H1 (cell line): ENCODE results near the gene ELOVL5. TPM values are rescaled to one million over a fixed set of nuclear protein-coding genes. Genes with fewer than 3 reads are reported as not detected.

ENCODE experiments used
- CTCF ChIA-PET: fragments of 300-600 bp; sonication (Branson Sonifier 250); formaldehyde crosslinking; loops from one replicate; lab custom pipeline; 2021; ENCODE audit not compliant: partially characterized antibody; lab: Charles Lee
- POLR2A ChIA-PET: fragments of 300-600 bp; sonication (Branson Sonifier 250); formaldehyde crosslinking; loops from one replicate; lab custom pipeline; 2021; ENCODE audit warnings: inconsistent platforms; ENCODE audit not compliant: partially characterized antibody; lab: Charles Lee
- DNase-seq, 2 experiments: peaks; one replicate each; pipeline versions ENCODE4 v3.0.0 to v3.0.0-alpha.2; 2010 to 2022; ENCODE audit warnings: low spot score in 2 of 2, low read depth in 1 of 2, mixed read lengths in 1 of 2
- FAIRE-seq: peaks from 2 replicates; lab custom pipeline; 2011; peaks lifted over from hg19 to GRCh38; lab: Jason Lieb, UNC
- H2AFZ ChIP-seq: 2 replicates; pipeline ENCODE4 v1.8.1; 2012; ENCODE audit warnings: low read length, inconsistent platforms
- H2AK5ac ChIP-seq: 2 replicates; pipeline ENCODE4 v1.6.1; 2013; ENCODE audit warnings: low read depth, low read length
- H2BK120ac ChIP-seq: replicated peaks from 2 replicates; pipeline ENCODE3; 2013; ENCODE audit warnings: low read depth, low read length, inconsistent platforms
- H2BK12ac ChIP-seq: 2 replicates; pipeline ENCODE4 v1.6.1; 2013; ENCODE audit warnings: low read depth, low read length
- H2BK15ac ChIP-seq: 2 replicates; pipeline ENCODE4 v1.6.1; 2013; ENCODE audit warnings: low read length
- H2BK20ac ChIP-seq: 2 replicates; pipeline ENCODE4 v1.6.1; 2013; ENCODE audit warnings: low read length
- H2BK5ac ChIP-seq: 2 replicates; pipeline ENCODE4 v1.6.1; 2013; ENCODE audit warnings: low read depth, low read length
- H3K14ac ChIP-seq: 2 replicates; pipeline ENCODE4 v1.6.1; 2013; ENCODE audit warnings: inconsistent platforms; ENCODE audit not compliant: insufficient read length
- H3K18ac ChIP-seq: 2 replicates; pipeline ENCODE4 v1.6.1; 2013; ENCODE audit warnings: low read length; ENCODE audit errors: extremely low read depth
- H3K23ac ChIP-seq: 2 replicates; pipeline ENCODE4 v1.6.1; 2013; ENCODE audit warnings: inconsistent platforms; ENCODE audit not compliant: insufficient read length
- H3K23me2 ChIP-seq: 2 replicates; pipeline ENCODE4 v1.6.1; 2013; ENCODE audit warnings: low read depth, low read length
- H3K27ac ChIP-seq: 2 replicates; pipeline ENCODE4 v1.6.1; 2011; ENCODE audit warnings: low read depth, low read length, inconsistent platforms
- H3K27me3 ChIP-seq, 4 experiments: replicated peaks in 1 of 4; 1 replicate in 1 of 4; 2 replicates in 3 of 4; pipeline versions ENCODE4 v1.6.1 to v1.8.1; 2011 to 2013; ENCODE audit warnings: low read length in 3 of 4, mild to moderate bottlenecking in 3 of 4, inconsistent platforms in 2 of 4, mixed read lengths in 2 of 4, moderate library complexity in 1 of 4; ENCODE audit not compliant: control insufficient read depth in 3 of 4, insufficient read depth in 3 of 4; ENCODE audit errors: extremely low read depth in 1 of 4
- H3K36me3 ChIP-seq, 4 experiments: 2 replicates each; pipeline versions ENCODE4 v1.6.1 to v1.8.1; 2011 to 2013; ENCODE audit warnings: mild to moderate bottlenecking in 4 of 4, low read length in 3 of 4, moderate library complexity in 2 of 4, control low read depth in 1 of 4, inconsistent platforms in 1 of 4; ENCODE audit not compliant: insufficient read depth in 4 of 4, control insufficient read depth in 2 of 4
- H3K4ac ChIP-seq: replicated peaks from 2 replicates; pipeline ENCODE3; 2013; ENCODE audit warnings: low read length, low read depth, mixed read lengths, inconsistent platforms; ENCODE audit not compliant: insufficient read length
- H3K4me1 ChIP-seq, 4 experiments: replicated peaks in 1 of 4; 1 replicate in 1 of 4; 2 replicates in 3 of 4; pipeline versions ENCODE4 v1.6.1 to v1.8.1; 2011 to 2013; ENCODE audit warnings: low read length in 3 of 4, inconsistent platforms in 2 of 4, mixed read lengths in 1 of 4; ENCODE audit not compliant: insufficient read depth in 4 of 4, control insufficient read depth in 3 of 4
- H3K4me2 ChIP-seq, 2 experiments: 2 replicates each; pipeline versions ENCODE4 v1.6.1 to v1.8.1; 2011 to 2013; ENCODE audit warnings: low read depth in 2 of 2, low read length in 2 of 2, control low read depth in 1 of 2, inconsistent platforms in 1 of 2, mild to moderate bottlenecking in 1 of 2; ENCODE audit not compliant: insufficient read depth in 1 of 2
- H3K4me3 ChIP-seq, 4 experiments: fragments of 200-600, 300-600 bp in 1 of 4; sonication (generic), shearing (Covaris generic), sonication (Bioruptor Twin) in 1 of 4; 2 replicates each; pipeline versions ENCODE4 v1.5.1 to v1.8.1; 2011 to 2016; ENCODE audit warnings: low read length in 4 of 4, low read depth in 3 of 4, control low read depth in 2 of 4, inconsistent platforms in 2 of 4, mild to moderate bottlenecking in 2 of 4, mixed read lengths in 1 of 4, moderate library complexity in 1 of 4; ENCODE audit not compliant: insufficient read depth in 2 of 4; ENCODE audit errors: extremely low read depth in 1 of 4
- H3K56ac ChIP-seq: replicated peaks from 2 replicates; pipeline ENCODE3; 2013; ENCODE audit warnings: low read depth, mild to moderate bottlenecking, mixed read lengths, low read length, inconsistent platforms; ENCODE audit not compliant: insufficient read length
- H3K79me1 ChIP-seq: 2 replicates; pipeline ENCODE4 v1.6.1; 2013; ENCODE audit warnings: low read depth, low read length, control low read depth
- H3K79me2 ChIP-seq, 2 experiments: 2 replicates each; pipeline versions ENCODE4 v1.6.1 to v1.8.1; 2012 to 2013; ENCODE audit warnings: low read length in 2 of 2, mild to moderate bottlenecking in 2 of 2, inconsistent platforms in 1 of 2; ENCODE audit not compliant: insufficient read depth in 2 of 2, control insufficient read depth in 1 of 2
- H3K9ac ChIP-seq, 4 experiments: replicated peaks in 1 of 4; 1 replicate in 1 of 4; 2 replicates in 3 of 4; pipeline versions ENCODE4 v1.6.1 to v1.8.1; 2011 to 2013; ENCODE audit warnings: low read depth in 3 of 4, low read length in 3 of 4, control low read depth in 2 of 4, mild to moderate bottlenecking in 2 of 4, moderate library complexity in 2 of 4, inconsistent platforms in 1 of 4; ENCODE audit errors: extremely low read depth in 1 of 4
- H3K9me3 ChIP-seq, 2 experiments: 2 replicates each; pipeline versions ENCODE4 v1.6.1 to v1.8.1; 2012 to 2013; ENCODE audit warnings: mild to moderate bottlenecking in 2 of 2, moderate library complexity in 2 of 2, control low read depth in 1 of 2, inconsistent platforms in 1 of 2, low read depth in 1 of 2, low read length in 1 of 2, mixed read lengths in 1 of 2; ENCODE audit not compliant: insufficient read depth in 2 of 2
- H4K20me1 ChIP-seq, 2 experiments: replicated peaks in 1 of 2; 2 replicates each; pipeline versions ENCODE3 to v1.8.1; 2011 to 2013; ENCODE audit warnings: inconsistent platforms in 2 of 2, low read length in 2 of 2, mild to moderate bottlenecking in 1 of 2; ENCODE audit not compliant: insufficient read depth in 2 of 2, control insufficient read depth in 1 of 2
- H4K5ac ChIP-seq: 2 replicates; pipeline ENCODE4 v1.6.1; 2013; ENCODE audit warnings: low read length, low read depth, mixed read lengths, inconsistent platforms; ENCODE audit not compliant: insufficient read length
- H4K8ac ChIP-seq: 2 replicates; pipeline ENCODE4 v1.8.0; 2013; ENCODE audit warnings: mild to moderate bottlenecking, moderate library complexity, low read length, inconsistent platforms; ENCODE audit not compliant: insufficient read depth; ENCODE audit errors: extremely low read depth
- H4K91ac ChIP-seq: replicated peaks from 2 replicates; pipeline ENCODE3; 2013; ENCODE audit warnings: low read length, mixed read lengths, inconsistent platforms; ENCODE audit not compliant: insufficient read length
- YY1 ChIP-seq: IDR thresholded peaks from 2 replicates; pipeline ENCODE4 v1.6.1; 2011; ENCODE audit warnings: low read depth, mild to moderate bottlenecking, low read length
- WGBS, 2 experiments: shearing (Covaris generic) in 1 of 2; methylation state at CpG; one replicate each; pipeline versions ENCODE4 v1.1.6 to v1.1.7; 2013 to 2015; ENCODE audit warnings: low lambda C conversion rate in 2 of 2, mixed read lengths in 2 of 2, inconsistent platforms in 1 of 2, low coverage in 1 of 2, missing lambda C conversion rate in 1 of 2; ENCODE audit not compliant: insufficient replicate concordance in 2 of 2, insufficient coverage in 1 of 2, insufficient read length in 1 of 2; ENCODE audit errors: extremely low coverage in 1 of 2, missing lambda C conversion rate in 1 of 2; 5-methylcytosine and 5-hydroxymethylcytosine counted together
- polyA plus RNA-seq, 7 experiments: library from polyadenylated mRNA; depleted of rRNA in 3 of 7; stranded (reverse) in 5 of 7; unstranded in 2 of 7; fragments of >200 nt in 5 of 7; fragments of 200-250 nt in 2 of 7; gene quantifications; 1 replicate in 5 of 7; 2 replicates in 1 of 7; 4 replicates in 1 of 7; pipeline versions ENCODE4 v1.2.1 to v1.2.3, GENCODE V29; 2011 to 2013; ENCODE audit warnings: missing spikeins in 2 of 7, mixed read lengths in 2 of 7
- total RNA-seq: library from RNA; stranded (reverse); fragmentation: NEBNext Ultra II Directional; extraction: Animal tissue kit (Norgen Biotek cat#: 25700); gene quantifications from 2 replicates; pipeline ENCODE4 v1.2.1, GENCODE V29; 2021
- TF ChIP-seq, protein P1 (sequence below), 3 experiments: IDR thresholded peaks; 1 replicate in 2 of 3; 2 replicates in 1 of 3; pipeline versions ENCODE4 v1.5.1 to v1.6.1; 2011; ENCODE audit warnings: low read length in 3 of 3, mild to moderate bottlenecking in 3 of 3, inconsistent platforms in 2 of 3, low read depth in 1 of 3, moderate library complexity in 1 of 3; ENCODE audit not compliant: insufficient read depth in 1 of 3; ENCODE audit errors: control extremely low read depth in 1 of 3

The ELOVL5 gene
- total and polyA plus RNA-seq, 2 of the 8 experiments (the other 6 are each of a cell fraction or from before 2014, with no cell fraction given): 113 to 156 TPM

- H3K4me3 ChIP-seq: no peak overlapping the region
- H3K79me1 ChIP-seq: no peaks in the 10 kb centered on the region
- H3K18ac ChIP-seq: no peak overlapping the region
- no peak overlapping the region for H4K8ac ChIP-seq
- no peak overlapping the region for H2BK120ac ChIP-seq
- peaks cover 0 to 26% (median 11%) of the 10 kb centered on the region in 4 experiments; a peak in 5 of 8 replicates for H3K36me3 ChIP-seq
- H4K91ac ChIP-seq: no peak overlapping the region
- no peak for TF ChIP-seq YY1
- TF ChIP-seq, protein P1, sequence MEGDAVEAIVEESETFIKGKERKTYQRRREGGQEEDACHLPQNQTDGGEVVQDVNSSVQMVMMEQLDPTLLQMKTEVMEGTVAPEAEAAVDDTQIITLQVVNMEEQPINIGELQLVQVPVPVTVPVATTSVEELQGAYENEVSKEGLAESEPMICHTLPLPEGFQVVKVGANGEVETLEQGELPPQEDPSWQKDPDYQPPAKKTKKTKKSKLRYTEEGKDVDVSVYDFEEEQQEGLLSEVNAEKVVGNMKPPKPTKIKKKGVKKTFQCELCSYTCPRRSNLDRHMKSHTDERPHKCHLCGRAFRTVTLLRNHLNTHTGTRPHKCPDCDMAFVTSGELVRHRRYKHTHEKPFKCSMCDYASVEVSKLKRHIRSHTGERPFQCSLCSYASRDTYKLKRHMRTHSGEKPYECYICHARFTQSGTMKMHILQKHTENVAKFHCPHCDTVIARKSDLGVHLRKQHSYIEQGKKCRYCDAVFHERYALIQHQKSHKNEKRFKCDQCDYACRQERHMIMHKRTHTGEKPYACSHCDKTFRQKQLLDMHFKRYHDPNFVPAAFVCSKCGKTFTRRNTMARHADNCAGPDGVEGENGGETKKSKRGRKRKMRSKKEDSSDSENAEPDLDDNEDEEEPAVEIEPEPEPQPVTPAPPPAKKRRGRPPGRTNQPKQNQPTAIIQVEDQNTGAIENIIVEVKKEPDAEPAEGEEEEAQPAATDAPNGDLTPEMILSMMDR (IDR thresholded peaks at IDR 0.05; ENCODE audit: control extremely low read depth in 1 of 3, insufficient read depth in 1 of 3, low read depth in 1 of 3, low read length in 3 of 3): peak in 1 of 3 experiments; percentile 15; a peak in 1 of 4 replicates
- TF ChIP-seq, all 59 proteins: peak for 1
- no peak overlapping the region for H4K5ac ChIP-seq
- ChIA-PET POLR2A (no interaction called here), CTCF (interaction anchor here (0.9 to 4.2 kb wide), 6 partner anchors 35 to 227 kb away, joined by 3 to 26 read pairs (median 4); no protein-coding TSS in a partner anchor)
- H3K9ac ChIP-seq: no peak overlapping the region
- H3K9me3 ChIP-seq: peaks cover 0 to 2% of the 10 kb centered on the region in 2 experiments; a peak in 1 of 4 replicates
- FAIRE-seq (no peak), DNase-seq (no peak)
- no peak overlapping the region for H2AFZ ChIP-seq
- no peak overlapping the region for H2BK15ac ChIP-seq
- H3K23me2 ChIP-seq: no peaks in the 10 kb centered on the region
- H3K14ac ChIP-seq: no peak overlapping the region
- H4K20me1 ChIP-seq: no peaks in the 10 kb centered on the region
- no peak overlapping the region for H3K23ac ChIP-seq
- H3K4me2 ChIP-seq: no peak overlapping the region
- H3K79me2 ChIP-seq: no peaks in the 10 kb centered on the region
- H3K27me3 ChIP-seq: no peaks in the 10 kb centered on the region
- H2BK12ac ChIP-seq: no peak overlapping the region
- H2BK20ac ChIP-seq: no peak overlapping the region
- H3K27ac ChIP-seq: no peak overlapping the region
- no peaks in the 10 kb centered on the region for H3K4me1 ChIP-seq
- WGBS, 2 experiments: 91% methylated on average over 2 of the region's 2 CpGs; no CpG with 5 or more reads in 1 of the 2 experiments
- H3K56ac ChIP-seq: no peak overlapping the region
- H3K4ac ChIP-seq: no peak overlapping the region
- no peak overlapping the region for H2AK5ac ChIP-seq
- no peak overlapping the region for H2BK5ac ChIP-seq
These were observed 90.5 kb downstream of the ELOVL5 start for GRCh38 chr6:53258076-53258773.
